ENCODE results near the gene SCYGR7. TPM values are rescaled to one million over a fixed set of nuclear protein-coding genes. Genes with fewer than 3 reads are reported as not detected.

The SCYGR7 gene
- total and polyA plus RNA-seq, 2 of the 13 experiments (the other 11 are each of a cell fraction or from before 2014, with no cell fraction given), result not detected

GRCh38 chr2:227703961-227704360 is 24.2 kb upstream of the SCYGR7 start (continued):
- TF ChIP-seq ZNF350 (CRISPR knock-in tag; IDR thresholded peaks at IDR 0.05; ENCODE audit: borderline replicate concordance, low read depth), result no peak
- TF ChIP-seq RELA (CRISPR knock-in tag; IDR thresholded peaks at IDR 0.05), result no peak
- no peak for TF ChIP-seq SMC3 (IDR thresholded peaks at IDR 0.05; ENCODE audit: low read length)
- no peak for TF ChIP-seq ZNF546 (CRISPR knock-in tag; conservative IDR thresholded peaks at IDR 0.05)
- TF ChIP-seq ELF3 (CRISPR knock-in tag; IDR thresholded peaks at IDR 0.05), result no peak
- no peak for TF ChIP-seq ASH2L (IDR thresholded peaks at IDR 0.05; ENCODE audit: insufficient read length, low read depth, low read length)
- TF ChIP-seq HCFC1 (IDR thresholded peaks at IDR 0.05; ENCODE audit: low read depth, low read length), result no peak
- no peak for TF ChIP-seq ETS1 (CRISPR knock-in tag; IDR thresholded peaks at IDR 0.05)
- no peak for TF ChIP-seq PRPF4 (IDR thresholded peaks at IDR 0.05; ENCODE audit: low read depth, low read length, poor library complexity, severe bottlenecking)
- TF ChIP-seq ZNF512B (CRISPR knock-in tag; IDR thresholded peaks at IDR 0.05; ENCODE audit: borderline replicate concordance), result no peak
- TF ChIP-seq TERF1 (CRISPR knock-in tag; IDR thresholded peaks at IDR 0.05), result no peak
